Neural progenitor cell (in vitro differentiated cells): ENCODE data around the gene IGFALS.

Experiments used
- CTCF ChIP-seq: fragments of 200-600 bp; sonication (generic); IDR thresholded peaks from 2 replicates; pipeline ENCODE4 v1.5.1; 2017; ENCODE audit warnings: antibody characterized with exemption, mild to moderate bottlenecking
- EZH2phosphoT487 ChIP-seq: fragments of 200-600 bp; sonication (generic); IDR thresholded peaks from 2 replicates; pipeline ENCODE4 v1.6.1; 2017; ENCODE audit warnings: antibody characterized with exemption

- TF ChIP-seq EZH2phosphoT487 (no peak), CTCF (no peak)
These were observed 14.2 kb downstream of the IGFALS start for GRCh38 chr16:1779234-1779701.
